Duodenal mucosa (tissue), 2 donors: ENCODE results near the gene CNDP2.

Experiments used
- H3K27ac ChIP-seq: one replicate; pipeline ENCODE4 v1.7.0; 2013; ENCODE audit warnings: low read depth, low read length
- H3K27me3 ChIP-seq, 2 donors: one replicate each; pipeline ENCODE4 v1.7.0; 2013; ENCODE audit warnings: low read length in 2 of 2, control low read depth in 1 of 2; ENCODE audit not compliant: insufficient read depth in 2 of 2, control insufficient read depth in 1 of 2
- H3K36me3 ChIP-seq, 2 donors: one replicate each; pipeline ENCODE4 v1.7.0; 2013; ENCODE audit warnings: low read length in 2 of 2, control low read depth in 1 of 2; ENCODE audit not compliant: insufficient read depth in 2 of 2, control insufficient read depth in 1 of 2
- H3K4me1 ChIP-seq, 2 donors: one replicate each; pipeline ENCODE4 v1.7.0; 2013; ENCODE audit warnings: low read length in 2 of 2, control low read depth in 1 of 2; ENCODE audit not compliant: insufficient read depth in 2 of 2, control insufficient read depth in 1 of 2
- H3K4me3 ChIP-seq, 2 donors: one replicate each; pipeline ENCODE4 v1.7.0; 2013; ENCODE audit warnings: low read length in 2 of 2, low read depth in 1 of 2
- H3K9ac ChIP-seq, 2 donors: one replicate each; pipeline ENCODE4 v1.7.0; 2013; ENCODE audit warnings: low read length in 2 of 2, low read depth in 1 of 2
- H3K9me3 ChIP-seq, 2 donors: one replicate each; pipeline ENCODE4 v1.7.0; 2013; ENCODE audit warnings: low read length in 2 of 2, control low read depth in 1 of 2; ENCODE audit not compliant: control insufficient read depth in 1 of 2

The CNDP2 gene

GRCh38 chr18:74533666-74534065, 37.5 kb downstream of the CNDP2 start:
- no peaks in the 10 kb centered on the region for H3K27me3 ChIP-seq
- no peak overlapping the region for H3K9ac ChIP-seq
- peaks cover 10 to 14% of the 10 kb centered on the region in 2 donors for H3K4me1 ChIP-seq
- no peak overlapping the region for H3K27ac ChIP-seq
- H3K36me3 ChIP-seq: no peaks in the 10 kb centered on the region
- no peak overlapping the region for H3K4me3 ChIP-seq
- H3K9me3 ChIP-seq: no peaks in the 10 kb centered on the region

- no peaks in the 10 kb centered on the region for H3K9me3 ChIP-seq
- H3K4me3 ChIP-seq: no peak within 1 kb of the TSS
- H3K4me1 ChIP-seq: peaks cover 10 to 14% of the 10 kb centered on the region in 2 donors
- H3K36me3 ChIP-seq: no peaks in the 10 kb centered on the region
- no peak within 1 kb of the TSS for H3K9ac ChIP-seq
- H3K27ac ChIP-seq: no peak within 1 kb of the TSS
- H3K27me3 ChIP-seq: no peaks in the 10 kb centered on the region
Observed at GRCh38 chr18:74534150-74534969, 38.2 kb downstream of the CNDP2 start, which contains the start of gene CNDP1. Gene CNDP1 (plus strand): TSS chr18:74534500. CDS start chr18:74534668, 168 bp downstream.

GRCh38 chr18:74534981-74535649, 39.0 kb downstream of the CNDP2 start:
- H3K27me3 ChIP-seq: no peaks in the 10 kb centered on the region
- H3K27ac ChIP-seq: no peak overlapping the region
- H3K9me3 ChIP-seq: no peaks in the 10 kb centered on the region
- peaks cover 10 to 14% of the 10 kb centered on the region in 2 donors for H3K4me1 ChIP-seq
- no peak overlapping the region for H3K4me3 ChIP-seq
- no peaks in the 10 kb centered on the region for H3K36me3 ChIP-seq
- no peak overlapping the region for H3K9ac ChIP-seq

- Histone ChIP-seq H3K27ac (no peak overlapping the region), H3K9me3 (no peaks in the 10 kb centered on the region), H3K4me3 (no peak overlapping the region), H3K4me1 (peaks cover 28 to 29% of the 10 kb centered on the region in 2 donors), H3K36me3 (no peaks in the 10 kb centered on the region), H3K9ac (no peak overlapping the region), H3K27me3 (no peaks in the 10 kb centered on the region)
Observed at GRCh38 chr18:74539289-74539688, 43.1 kb downstream of the CNDP2 start.

- Histone ChIP-seq H3K4me3 (no peak overlapping the region), H3K27ac (peak overlapping the region; percentile 74), H3K27me3 (no peaks in the 10 kb centered on the region), H3K36me3 (no peaks in the 10 kb centered on the region), H3K9me3 (no peaks in the 10 kb centered on the region), H3K9ac (peak overlapping the region in 1 of 2 donors; percentile 16), H3K4me1 (peaks cover 22 to 25% of the 10 kb centered on the region in 2 donors)
Observed at GRCh38 chr18:74540652-74541421, 44.7 kb downstream of the CNDP2 start.

GRCh38 chr18:74541703-74542555, 45.8 kb downstream of the CNDP2 start:
- Histone ChIP-seq H3K27me3 (no peaks in the 10 kb centered on the region), H3K27ac (peak overlapping the region; percentile 74), H3K4me1 (peaks cover 28 to 34% of the 10 kb centered on the region in 2 donors), H3K9me3 (no peaks in the 10 kb centered on the region), H3K4me3 (peak overlapping the region; percentile 17 to 56), H3K9ac (peak overlapping the region; percentile 29 to 48), H3K36me3 (no peaks in the 10 kb centered on the region)

- H3K27ac ChIP-seq: no peak overlapping the region
- H3K4me3 ChIP-seq: no peak overlapping the region
- H3K9me3 ChIP-seq: peaks cover 4 to 10% of the 10 kb centered on the region in 2 donors
- peaks cover 33 to 40% of the 10 kb centered on the region in 2 donors for H3K4me1 ChIP-seq
- no peaks in the 10 kb centered on the region for H3K36me3 ChIP-seq
- no peak overlapping the region for H3K9ac ChIP-seq
- no peaks in the 10 kb centered on the region for H3K27me3 ChIP-seq
Observed at GRCh38 chr18:74544898-74545297, 48.7 kb downstream of the CNDP2 start.

- peaks cover 30 to 33% of the 10 kb centered on the region in 2 donors for H3K4me1 ChIP-seq
- no peaks in the 10 kb centered on the region for H3K36me3 ChIP-seq
- no peak overlapping the region for H3K4me3 ChIP-seq
- peaks cover 4 to 11% of the 10 kb centered on the region in 2 donors for H3K9me3 ChIP-seq
- no peak overlapping the region for H3K9ac ChIP-seq
- H3K27me3 ChIP-seq: no peaks in the 10 kb centered on the region
- no peak overlapping the region for H3K27ac ChIP-seq
Observed at GRCh38 chr18:74546007-74546406, 49.8 kb downstream of the CNDP2 start.

GRCh38 chr18:74546751-74547530, 50.8 kb downstream of the CNDP2 start:
- Histone ChIP-seq H3K27me3 (no peaks in the 10 kb centered on the region), H3K4me1 (peaks cover 25% of the 10 kb centered on the region in 2 donors), H3K36me3 (no peaks in the 10 kb centered on the region), H3K27ac (peak overlapping the region; percentile 22), H3K9ac (no peak overlapping the region), H3K4me3 (no peak overlapping the region), H3K9me3 (peaks cover 4 to 11% of the 10 kb centered on the region in 2 donors)
